Kidney epithelial cell (primary cell): ENCODE results near the gene SPECC1. TPM values are rescaled to one million over a fixed set of nuclear protein-coding genes. Genes with fewer than 3 reads are reported as not detected.

Experiments
- DNase-seq: peaks from one replicate; pipeline ENCODE4 v3.0.0-alpha.2; 2010; ENCODE audit warnings: low read depth
- H3K27me3 ChIP-seq: 2 replicates; pipeline ENCODE4 v1.6.0; 2011; ENCODE audit warnings: low read length; ENCODE audit not compliant: control insufficient read depth, insufficient read depth
- H3K36me3 ChIP-seq: 2 replicates; pipeline ENCODE4 v1.5.1; 2011; ENCODE audit warnings: low read length; ENCODE audit not compliant: control insufficient read depth, insufficient read depth
- H3K4me3 ChIP-seq: 2 replicates; pipeline ENCODE4 v1.5.1; 2011; ENCODE audit warnings: low read depth, mild to moderate bottlenecking, control low read depth, low read length
- total RNA-seq: library from RNA; depleted of rRNA; stranded (reverse); fragments of >200 nt; gene quantifications from 2 replicates; pipeline ENCODE4 v1.2.3, GENCODE V29; 2015
- TF ChIP-seq, protein P1 (sequence below): IDR thresholded peaks from 2 replicates; pipeline ENCODE4 v1.5.1; 2011; ENCODE audit warnings: mild to moderate bottlenecking, moderate library complexity, low read length, control low read depth, inconsistent platforms; ENCODE audit not compliant: insufficient read depth, poor library complexity, severe bottlenecking

The SPECC1 gene
- total RNA-seq, 1 donor from 2014 or later = 62.3 TPM

DNA sequence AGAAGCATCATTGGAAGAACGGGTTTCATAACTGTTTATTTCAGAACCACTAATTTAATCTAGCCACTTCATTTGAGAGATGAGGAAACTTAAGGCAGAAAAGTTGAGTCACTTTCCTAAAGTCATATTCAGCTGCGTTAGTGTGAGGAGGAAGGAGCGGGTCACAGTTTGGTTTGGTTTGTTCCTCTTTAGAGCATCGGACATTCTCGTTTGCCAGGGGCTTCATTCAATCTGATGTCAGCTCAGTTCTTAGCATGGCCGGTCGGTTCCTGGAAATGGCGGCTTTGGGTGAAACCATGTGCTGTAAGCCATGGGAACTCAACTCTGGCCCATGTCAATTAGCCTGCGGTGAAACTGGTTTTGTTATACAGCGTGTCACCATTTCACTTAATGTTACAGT lies 271.7 kb downstream of the SPECC1 start:
- DNase-seq = no peak
- H3K4me3 ChIP-seq = no peak overlapping the region
- H3K27me3 ChIP-seq = no peaks in the 10 kb centered on the region
- TF ChIP-seq, protein P1, sequence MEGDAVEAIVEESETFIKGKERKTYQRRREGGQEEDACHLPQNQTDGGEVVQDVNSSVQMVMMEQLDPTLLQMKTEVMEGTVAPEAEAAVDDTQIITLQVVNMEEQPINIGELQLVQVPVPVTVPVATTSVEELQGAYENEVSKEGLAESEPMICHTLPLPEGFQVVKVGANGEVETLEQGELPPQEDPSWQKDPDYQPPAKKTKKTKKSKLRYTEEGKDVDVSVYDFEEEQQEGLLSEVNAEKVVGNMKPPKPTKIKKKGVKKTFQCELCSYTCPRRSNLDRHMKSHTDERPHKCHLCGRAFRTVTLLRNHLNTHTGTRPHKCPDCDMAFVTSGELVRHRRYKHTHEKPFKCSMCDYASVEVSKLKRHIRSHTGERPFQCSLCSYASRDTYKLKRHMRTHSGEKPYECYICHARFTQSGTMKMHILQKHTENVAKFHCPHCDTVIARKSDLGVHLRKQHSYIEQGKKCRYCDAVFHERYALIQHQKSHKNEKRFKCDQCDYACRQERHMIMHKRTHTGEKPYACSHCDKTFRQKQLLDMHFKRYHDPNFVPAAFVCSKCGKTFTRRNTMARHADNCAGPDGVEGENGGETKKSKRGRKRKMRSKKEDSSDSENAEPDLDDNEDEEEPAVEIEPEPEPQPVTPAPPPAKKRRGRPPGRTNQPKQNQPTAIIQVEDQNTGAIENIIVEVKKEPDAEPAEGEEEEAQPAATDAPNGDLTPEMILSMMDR = no peak
- H3K36me3 ChIP-seq = no peaks in the 10 kb centered on the region

DNA sequence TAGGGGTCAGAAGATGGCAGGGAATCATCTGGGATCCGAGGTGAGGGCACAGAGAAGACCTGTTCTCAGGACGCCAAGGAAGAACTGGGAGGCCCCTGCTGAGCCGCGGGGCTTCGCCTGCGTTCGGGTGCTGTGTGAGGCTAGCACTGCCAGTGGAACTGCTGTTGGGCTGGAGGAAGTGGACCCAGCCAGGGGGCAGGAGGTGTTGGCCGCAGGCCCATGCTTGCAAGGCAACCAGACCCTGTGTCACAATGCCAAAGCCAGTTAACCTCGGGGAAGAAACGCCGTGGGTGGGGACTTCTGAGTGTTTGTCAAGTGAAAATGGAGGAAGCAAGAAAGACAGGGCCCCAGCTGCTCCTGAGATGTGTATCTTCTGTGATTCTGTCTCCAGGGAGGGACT lies 272.7 kb downstream of the SPECC1 start:
- Histone ChIP-seq H3K36me3 (no peaks in the 10 kb centered on the region), H3K27me3 (no peaks in the 10 kb centered on the region), H3K4me3 (no peak overlapping the region)
- no peak for DNase-seq
- TF ChIP-seq, protein P1 = no peak

DNA sequence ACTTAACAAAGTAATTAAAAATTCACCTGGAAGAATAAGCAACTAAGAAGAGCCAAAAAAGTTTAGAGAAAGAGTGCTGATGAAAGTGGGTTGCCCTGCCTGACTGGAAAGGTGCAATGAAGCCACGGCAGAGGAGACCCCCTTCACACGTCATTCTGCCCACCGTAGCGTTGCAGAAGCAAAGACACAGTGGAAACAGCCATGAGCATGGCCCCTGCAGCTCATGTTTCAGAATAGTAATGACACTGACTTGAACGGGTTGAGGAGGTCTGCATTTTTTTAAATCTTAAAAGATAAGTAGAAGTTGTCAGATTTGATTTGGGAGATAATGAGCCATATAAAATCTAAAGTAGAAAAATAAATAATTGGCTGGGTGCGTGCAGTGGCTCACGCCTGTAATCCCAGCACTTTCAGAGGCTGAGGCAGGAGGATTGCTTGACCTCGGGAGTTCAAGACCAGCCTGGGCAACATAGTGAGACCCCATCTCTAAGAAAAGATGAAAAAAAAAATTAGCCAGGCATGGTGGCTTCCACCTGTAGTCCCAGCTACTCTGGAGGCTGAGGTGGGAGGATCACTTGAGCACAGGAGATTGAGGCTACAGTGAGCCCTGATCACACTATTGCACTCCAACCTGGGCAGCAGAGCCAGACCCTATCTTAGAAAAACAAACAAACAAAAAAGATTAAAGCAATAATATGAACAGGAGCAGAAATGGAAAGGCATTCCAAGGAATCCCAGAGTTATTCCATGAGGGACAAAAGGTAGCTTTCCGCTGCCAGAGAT lies 273.6 kb downstream of the SPECC1 start:
- TF ChIP-seq, protein P1 = no peak
- no peak for DNase-seq
- H3K27me3 ChIP-seq = no peaks in the 10 kb centered on the region
- no peak overlapping the region for H3K4me3 ChIP-seq
- H3K36me3 ChIP-seq = no peaks in the 10 kb centered on the region

DNA sequence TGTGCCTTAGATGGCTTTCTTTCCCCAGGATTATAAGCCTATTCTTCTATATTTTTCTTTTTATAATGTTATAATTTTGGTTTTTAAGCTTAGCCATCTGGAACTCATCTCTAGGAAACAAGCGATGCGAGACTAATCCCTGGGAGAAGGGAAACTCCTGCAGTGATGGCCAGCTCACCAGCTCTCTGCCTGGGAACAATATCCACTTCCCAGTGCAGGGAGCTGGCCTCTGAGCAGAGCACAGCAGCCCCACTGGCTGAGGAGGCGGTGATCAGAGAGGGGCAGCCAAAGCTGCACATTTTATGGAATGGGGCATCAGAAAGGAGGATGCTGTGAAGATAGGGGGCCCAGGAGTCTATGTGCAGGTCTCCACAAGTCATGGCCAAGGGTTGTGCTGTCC lies 274.9 kb downstream of the SPECC1 start:
- TF ChIP-seq, protein P1 = no peak
- Histone ChIP-seq H3K36me3 (no peaks in the 10 kb centered on the region), H3K4me3 (no peak overlapping the region), H3K27me3 (no peaks in the 10 kb centered on the region)
- no peak for DNase-seq

DNA sequence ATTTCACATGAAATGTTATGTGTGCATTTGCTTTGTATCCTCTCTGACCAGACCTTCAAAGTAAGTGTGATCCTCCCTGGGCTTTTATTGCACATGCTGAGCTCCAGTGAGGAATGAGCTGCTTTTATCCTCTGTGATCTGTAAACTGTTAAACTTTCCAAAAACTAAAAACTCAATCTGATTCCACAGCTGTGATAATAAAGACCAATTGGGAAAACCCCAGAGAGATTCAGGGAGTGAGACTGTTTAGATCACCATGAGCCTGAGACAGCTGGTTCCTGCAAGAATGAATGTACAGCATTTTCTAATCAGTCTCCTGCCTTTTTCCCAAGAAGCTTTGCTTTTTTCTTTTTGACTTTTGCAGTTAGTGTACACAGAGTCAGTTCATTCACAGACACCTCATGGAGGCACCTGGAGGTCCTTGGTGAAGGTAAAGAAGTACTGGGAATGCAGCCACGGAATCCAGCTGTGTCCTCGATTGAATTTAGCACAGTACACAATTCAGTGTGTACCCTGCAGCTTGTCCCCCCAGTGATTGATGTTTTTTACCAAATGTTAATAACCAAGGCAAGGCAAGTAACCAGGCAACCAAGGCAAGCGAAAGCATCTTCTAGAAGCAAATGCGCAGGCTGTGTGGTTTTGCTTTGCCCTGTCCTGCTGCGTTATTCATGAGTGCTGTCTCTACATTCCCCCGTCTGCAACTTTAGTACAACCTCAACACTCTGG lies 275.6 kb downstream of the SPECC1 start:
- TF ChIP-seq, protein P1 = no peak
- H3K36me3 ChIP-seq = no peaks in the 10 kb centered on the region
- DNase-seq = no peak

More for the DNA sequence above, 275.6 kb downstream of the SPECC1 start:
- no peak overlapping the region for H3K4me3 ChIP-seq
- no peaks in the 10 kb centered on the region for H3K27me3 ChIP-seq
